GM23338 (cell line): ENCODE data around the gene GDI2.

ENCODE experiments used
- EZH2 ChIP-seq: fragments of 200-600 bp; sonication (generic); IDR thresholded peaks from one replicate; pipeline ENCODE4 v1.8.0; 2017; ENCODE audit warnings: antibody characterized with exemption, mild to moderate bottlenecking, low read depth; ENCODE audit not compliant: unreplicated experiment
- EZH2phosphoT487 ChIP-seq: fragments of 200-600 bp; sonication (generic); IDR thresholded peaks from one replicate; pipeline ENCODE4 v1.8.1; 2018; ENCODE audit warnings: antibody characterized with exemption; ENCODE audit not compliant: unreplicated experiment
- POLR2AphosphoS5 ChIP-seq: IDR thresholded peaks from 2 replicates; pipeline ENCODE4 v1.6.1; 2016; ENCODE audit warnings: antibody characterized with exemption, low read depth
- TF ChIP-seq, protein P1 (sequence below), 2 experiments: fragments of 200-600 bp in 1 of 2; sonication (generic) in 1 of 2; conservative IDR thresholded peaks; 2 replicates each; pipeline versions ENCODE4 v1.5.1 to v1.6.1; 2016 to 2017; ENCODE audit warnings: antibody characterized with exemption in 2 of 2, low read depth in 2 of 2, mild to moderate bottlenecking in 2 of 2, moderate library complexity in 1 of 2

GRCh38 chr10:5730766-5731165 is 82.5 kb downstream of the GDI2 start:
- TF ChIP-seq, protein P1, sequence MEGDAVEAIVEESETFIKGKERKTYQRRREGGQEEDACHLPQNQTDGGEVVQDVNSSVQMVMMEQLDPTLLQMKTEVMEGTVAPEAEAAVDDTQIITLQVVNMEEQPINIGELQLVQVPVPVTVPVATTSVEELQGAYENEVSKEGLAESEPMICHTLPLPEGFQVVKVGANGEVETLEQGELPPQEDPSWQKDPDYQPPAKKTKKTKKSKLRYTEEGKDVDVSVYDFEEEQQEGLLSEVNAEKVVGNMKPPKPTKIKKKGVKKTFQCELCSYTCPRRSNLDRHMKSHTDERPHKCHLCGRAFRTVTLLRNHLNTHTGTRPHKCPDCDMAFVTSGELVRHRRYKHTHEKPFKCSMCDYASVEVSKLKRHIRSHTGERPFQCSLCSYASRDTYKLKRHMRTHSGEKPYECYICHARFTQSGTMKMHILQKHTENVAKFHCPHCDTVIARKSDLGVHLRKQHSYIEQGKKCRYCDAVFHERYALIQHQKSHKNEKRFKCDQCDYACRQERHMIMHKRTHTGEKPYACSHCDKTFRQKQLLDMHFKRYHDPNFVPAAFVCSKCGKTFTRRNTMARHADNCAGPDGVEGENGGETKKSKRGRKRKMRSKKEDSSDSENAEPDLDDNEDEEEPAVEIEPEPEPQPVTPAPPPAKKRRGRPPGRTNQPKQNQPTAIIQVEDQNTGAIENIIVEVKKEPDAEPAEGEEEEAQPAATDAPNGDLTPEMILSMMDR (conservative IDR thresholded peaks at IDR 0.05; ENCODE audit: low read depth in 2 of 2) = no peak
- TF ChIP-seq EZH2 (no peak), EZH2phosphoT487 (no peak), POLR2AphosphoS5 (no peak)
